OCI-LY3 (cell line): ENCODE data around the gene ZNF830.
A peak's percentile ranks its signal among the peaks of the same experiment; 100 is the strongest.

Experiments
- H2AFZ ChIP-seq: fragments of 200-600, 300-600 bp; shearing (Covaris generic); 2 replicates; pipeline ENCODE4 v1.6.0; 2014; ENCODE audit warnings: antibody characterized with exemption, low read depth, low read length
- H3K27ac ChIP-seq: fragments of 200-600, 300-600 bp; sonication (generic); 2 replicates; pipeline ENCODE4 v1.5.1; 2014; ENCODE audit warnings: mild to moderate bottlenecking, low read length, moderate library complexity, mixed read lengths
- H3K27me3 ChIP-seq: fragments of 200-600, 300-600 bp; sonication (generic); 2 replicates; pipeline ENCODE4 v1.6.1; 2014; ENCODE audit warnings: low read depth, low read length, mixed read lengths
- H3K36me3 ChIP-seq: fragments of 200-600, 300-600 bp; sonication (generic); replicated peaks from 2 replicates; pipeline ENCODE3; 2014; ENCODE audit warnings: low read depth, low read length, mixed read lengths
- H3K4me1 ChIP-seq: fragments of 300-600, 200-600 bp; sonication (generic); 2 replicates; pipeline ENCODE4 v1.6.1; 2014; ENCODE audit warnings: low read length, mixed read lengths
- H3K4me2 ChIP-seq: fragments of 200-600, 300-600 bp; sonication (generic); 2 replicates; pipeline ENCODE4 v1.6.1; 2014; ENCODE audit warnings: low read length, mixed read lengths
- H3K4me3 ChIP-seq: fragments of 300-600, 200-600 bp; sonication (generic); 2 replicates; pipeline ENCODE4 v1.5.1; 2014; ENCODE audit warnings: antibody characterized with exemption, mild to moderate bottlenecking, low read length, moderate library complexity
- H3K79me2 ChIP-seq: fragments of 300-600, 200-600 bp; shearing (Covaris generic); 2 replicates; pipeline ENCODE4 v1.6.1; 2014; ENCODE audit warnings: mild to moderate bottlenecking, low read length, mixed read lengths
- H3K9ac ChIP-seq: fragments of 300-600, 200-600 bp; shearing (Covaris generic); 2 replicates; pipeline ENCODE4 v1.6.0; 2014; ENCODE audit warnings: mild to moderate bottlenecking, low read length, moderate library complexity
- H3K9me3 ChIP-seq: fragments of 200-600, 300-600 bp; shearing (Covaris generic); 2 replicates; pipeline ENCODE4 v1.6.1; 2014; ENCODE audit warnings: low read length, mixed read lengths; ENCODE audit not compliant: insufficient read depth
- H4K20me1 ChIP-seq: fragments of 200-600, 300-600 bp; sonication (generic); 2 replicates; pipeline ENCODE4 v1.6.1; 2016; ENCODE audit warnings: low read length, mixed read lengths; ENCODE audit not compliant: insufficient read depth
- EZH2phosphoT487 ChIP-seq: fragments of 200-600 bp; shearing (Covaris generic); IDR thresholded peaks from 2 replicates; pipeline ENCODE4 v1.6.1; 2018; ENCODE audit warnings: antibody characterized with exemption, mixed run types, low read depth
- TF ChIP-seq, protein P1 (sequence below): fragments of 200-600, 300-600 bp; sonication (generic); IDR thresholded peaks from 2 replicates; pipeline ENCODE4 v1.5.1; 2014; ENCODE audit warnings: antibody characterized with exemption, low read length, low read depth

Gene ZNF830

DNA sequence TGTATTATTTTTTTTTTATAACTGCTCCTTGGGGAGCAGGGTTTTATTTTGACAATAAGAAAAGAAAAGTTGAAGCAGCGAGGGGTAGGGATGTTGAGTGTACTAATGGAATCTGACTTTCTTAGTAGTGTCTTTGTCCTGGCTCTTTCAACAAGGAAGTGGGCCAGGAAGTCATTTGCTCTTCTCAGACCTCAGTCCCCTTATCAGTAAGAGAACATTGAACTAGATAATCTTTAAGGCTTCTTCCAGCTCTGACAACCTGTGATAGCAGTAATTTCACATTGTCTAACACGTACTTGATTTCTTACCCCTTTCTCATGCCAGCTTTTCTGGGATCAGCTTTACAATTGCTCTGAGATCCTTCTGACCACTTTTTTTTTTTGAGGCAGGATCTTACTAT lies 27.3 kb downstream of the ZNF830 start:
- no peak overlapping the region for H3K4me2 ChIP-seq
- peaks cover 48% of the 10 kb centered on the region for H3K36me3 ChIP-seq
- peaks cover 19% of the 10 kb centered on the region for H3K4me1 ChIP-seq
- TF ChIP-seq, protein P1, sequence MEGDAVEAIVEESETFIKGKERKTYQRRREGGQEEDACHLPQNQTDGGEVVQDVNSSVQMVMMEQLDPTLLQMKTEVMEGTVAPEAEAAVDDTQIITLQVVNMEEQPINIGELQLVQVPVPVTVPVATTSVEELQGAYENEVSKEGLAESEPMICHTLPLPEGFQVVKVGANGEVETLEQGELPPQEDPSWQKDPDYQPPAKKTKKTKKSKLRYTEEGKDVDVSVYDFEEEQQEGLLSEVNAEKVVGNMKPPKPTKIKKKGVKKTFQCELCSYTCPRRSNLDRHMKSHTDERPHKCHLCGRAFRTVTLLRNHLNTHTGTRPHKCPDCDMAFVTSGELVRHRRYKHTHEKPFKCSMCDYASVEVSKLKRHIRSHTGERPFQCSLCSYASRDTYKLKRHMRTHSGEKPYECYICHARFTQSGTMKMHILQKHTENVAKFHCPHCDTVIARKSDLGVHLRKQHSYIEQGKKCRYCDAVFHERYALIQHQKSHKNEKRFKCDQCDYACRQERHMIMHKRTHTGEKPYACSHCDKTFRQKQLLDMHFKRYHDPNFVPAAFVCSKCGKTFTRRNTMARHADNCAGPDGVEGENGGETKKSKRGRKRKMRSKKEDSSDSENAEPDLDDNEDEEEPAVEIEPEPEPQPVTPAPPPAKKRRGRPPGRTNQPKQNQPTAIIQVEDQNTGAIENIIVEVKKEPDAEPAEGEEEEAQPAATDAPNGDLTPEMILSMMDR, result no peak
- TF ChIP-seq EZH2phosphoT487, result no peak
- H3K9ac ChIP-seq, result no peak overlapping the region
- no peaks in the 10 kb centered on the region for H3K9me3 ChIP-seq
- no peak overlapping the region for H3K4me3 ChIP-seq
- no peaks in the 10 kb centered on the region for H3K79me2 ChIP-seq
- no peaks in the 10 kb centered on the region for H4K20me1 ChIP-seq
- H2AFZ ChIP-seq, result no peak overlapping the region
- no peaks in the 10 kb centered on the region for H3K27me3 ChIP-seq
- no peak overlapping the region for H3K27ac ChIP-seq

DNA sequence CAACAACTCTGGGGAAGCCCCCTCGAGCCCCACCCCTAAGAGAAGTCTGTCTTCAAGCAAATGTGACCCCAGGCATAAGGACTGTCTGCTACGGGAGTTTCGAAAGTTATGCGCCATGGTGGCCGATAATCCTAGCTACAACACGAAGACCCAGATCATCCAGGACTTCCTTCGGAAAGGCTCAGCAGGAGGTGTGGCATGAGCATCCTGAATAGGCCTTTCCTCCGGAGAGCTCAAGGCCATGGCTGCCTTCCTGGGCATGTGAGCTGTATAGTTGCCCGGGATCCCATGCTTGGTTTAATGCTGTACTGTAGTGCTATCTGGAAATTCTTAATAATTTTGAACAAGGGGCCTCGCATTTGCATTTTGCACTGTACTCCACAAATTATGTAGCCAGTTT lies 28.1 kb downstream of the ZNF830 start:
- Histone ChIP-seq H3K79me2 (no peaks in the 10 kb centered on the region), H3K36me3 (peaks cover 42% of the 10 kb centered on the region), H2AFZ (no peak overlapping the region), H3K9ac (no peak overlapping the region), H3K4me1 (peaks cover 19% of the 10 kb centered on the region), H3K9me3 (no peaks in the 10 kb centered on the region), H3K27me3 (no peaks in the 10 kb centered on the region), H4K20me1 (no peaks in the 10 kb centered on the region), H3K4me3 (no peak overlapping the region), H3K4me2 (no peak overlapping the region), H3K27ac (no peak overlapping the region)
- TF ChIP-seq, protein P1, result no peak
- TF ChIP-seq EZH2phosphoT487, result no peak

DNA sequence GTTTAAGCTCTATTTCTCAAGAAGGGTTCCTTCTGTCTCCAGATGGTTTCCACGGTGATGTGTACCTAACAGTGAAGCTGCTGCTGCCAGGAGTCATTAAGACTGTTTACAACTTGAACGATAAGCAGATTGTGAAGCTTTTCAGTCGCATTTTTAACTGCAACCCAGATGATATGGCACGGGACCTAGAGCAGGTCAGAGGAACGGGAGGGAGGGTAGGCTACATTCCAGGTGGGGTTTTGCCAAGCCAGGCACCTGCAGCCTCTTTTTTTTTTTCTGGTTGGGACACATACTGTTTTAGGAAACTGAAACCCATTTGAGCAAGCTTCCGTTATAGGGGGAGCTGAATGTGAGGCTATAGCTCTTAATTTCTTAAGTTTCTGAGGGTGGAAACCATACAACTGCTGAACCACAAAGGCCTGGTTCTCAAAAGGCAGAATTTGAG lies 29.6 kb downstream of the ZNF830 start:
- H3K4me2 ChIP-seq, result peak overlapping the region; percentile 43
- H3K4me1 ChIP-seq, result peaks cover 19% of the 10 kb centered on the region
- H3K79me2 ChIP-seq, result no peaks in the 10 kb centered on the region
- H3K4me3 ChIP-seq, result 0 out of 2 replicates have a peak overlapping the region, but pooled peaks have one; percentile 1
- H2AFZ ChIP-seq, result no peak overlapping the region
- H4K20me1 ChIP-seq, result no peaks in the 10 kb centered on the region
- no peak overlapping the region for H3K9ac ChIP-seq
- H3K27ac ChIP-seq, result peak overlapping the region; percentile 58
- no peak for TF ChIP-seq EZH2phosphoT487
- TF ChIP-seq, protein P1, result no peak
- no peaks in the 10 kb centered on the region for H3K27me3 ChIP-seq
- H3K36me3 ChIP-seq, result peaks cover 54% of the 10 kb centered on the region
- no peaks in the 10 kb centered on the region for H3K9me3 ChIP-seq

DNA sequence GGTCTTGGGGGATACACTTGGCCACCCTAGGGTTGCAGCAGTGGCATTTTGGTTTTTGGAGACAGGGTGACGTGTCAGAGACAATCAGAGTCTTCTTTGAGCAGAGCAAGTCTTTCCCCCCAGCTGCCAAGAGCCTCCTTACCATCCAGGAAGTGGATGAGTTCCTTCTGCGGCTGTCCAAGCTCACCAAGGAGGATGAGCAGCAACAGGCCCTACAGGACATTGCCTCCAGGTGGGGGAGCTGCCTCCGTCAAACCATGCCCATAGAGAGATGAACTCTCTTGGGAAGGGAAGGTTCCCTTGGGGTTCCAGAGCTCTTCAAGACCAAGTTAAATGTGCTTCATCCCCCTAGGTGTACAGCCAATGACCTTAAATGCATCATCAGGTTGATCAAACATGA lies 30.3 kb downstream of the ZNF830 start:
- H3K4me1 ChIP-seq, result peaks cover 19% of the 10 kb centered on the region
- H3K9ac ChIP-seq, result no peak overlapping the region
- H3K36me3 ChIP-seq, result peaks cover 57% of the 10 kb centered on the region
- no peak overlapping the region for H3K4me3 ChIP-seq
- no peaks in the 10 kb centered on the region for H3K79me2 ChIP-seq
- H3K27me3 ChIP-seq, result no peaks in the 10 kb centered on the region
- peak overlapping the region; percentile 58 for H3K27ac ChIP-seq
- TF ChIP-seq, protein P1, result no peak
- no peak for TF ChIP-seq EZH2phosphoT487
- no peak overlapping the region for H2AFZ ChIP-seq
- no peaks in the 10 kb centered on the region for H4K20me1 ChIP-seq
- H3K9me3 ChIP-seq, result no peaks in the 10 kb centered on the region
- H3K4me2 ChIP-seq, result peak overlapping the region; percentile 43
